ENCODE measurements around the gene PRPSAP1.

The PRPSAP1 gene

DNA sequence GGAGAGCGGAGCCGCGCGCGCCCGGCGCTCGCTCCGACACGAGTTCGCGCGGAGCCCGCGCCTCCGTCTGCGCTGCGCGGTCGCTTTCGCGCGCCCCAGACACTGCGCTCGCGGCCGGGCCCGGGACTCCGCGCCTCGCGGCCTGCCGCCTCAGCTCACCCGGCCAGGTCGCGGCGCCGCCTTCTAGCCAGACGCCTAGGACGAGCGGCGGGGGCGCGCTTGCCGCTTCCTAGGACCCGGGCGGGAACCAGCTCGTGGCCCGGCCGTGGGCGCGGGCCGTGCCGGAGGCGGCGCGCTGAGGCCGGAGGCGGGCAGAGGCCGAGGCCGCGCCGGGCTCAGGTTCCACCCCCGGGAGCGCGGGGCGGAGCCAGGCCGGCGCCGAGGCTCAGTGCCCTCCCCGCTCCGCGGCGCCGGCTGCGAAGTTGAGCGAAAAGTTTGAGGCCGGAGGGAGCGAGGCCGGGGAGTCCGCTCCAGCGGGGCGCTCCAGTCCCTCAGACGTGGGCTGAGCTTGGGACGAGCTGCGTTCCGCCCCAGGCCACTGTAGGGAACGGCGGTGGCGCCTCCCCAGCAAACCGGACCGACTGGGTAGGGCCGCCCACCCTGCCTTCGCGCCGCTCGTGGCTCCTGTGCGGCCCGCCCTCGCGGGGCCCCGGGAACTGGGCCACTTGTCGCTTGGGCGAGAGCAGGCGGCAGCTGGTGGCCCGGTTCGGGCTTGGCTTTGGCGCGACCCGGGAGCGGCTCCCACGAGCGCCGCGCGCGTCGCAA, 30.7 kb upstream of the PRPSAP1 start, which contains the start of gene SPHK1:
Gene SPHK1 (plus strand): TSS at position 388 of the 765 bp plus-strand sequence. CDS start 1,036 bp downstream, outside the sequence.
- Histone ChIP-seq H3K36me3 (replicated peaks in 1 of 2; ENCODE audit: control insufficient read depth in 2 of 2, insufficient read depth in 2 of 2, low read length in 2 of 2) (peaks cover 7 to 20% of the 10 kb centered on the region in 2 donors), H3K79me1 (ENCODE audit: low read depth, low read length) (peaks cover 5% of the 10 kb centered on the region), H3K4me1 (ENCODE audit: control insufficient read depth in 2 of 2, insufficient read depth in 1 of 2, low read depth in 1 of 2, low read length in 2 of 2) (peaks cover 10 to 30% of the 10 kb centered on the region in 2 donors), H3K9me3 (replicated peaks in 1 of 2; ENCODE audit: control insufficient read depth in 2 of 2, insufficient read depth in 1 of 2, low read depth in 1 of 2, low read length in 2 of 2) (peaks cover 0 to 2% of the 10 kb centered on the region in 2 donors), H4K91ac (ENCODE audit: low read depth, low read length, poor library complexity) (no peak within 1 kb of the TSS), H3K4ac (ENCODE audit: low read length) (no peak within 1 kb of the TSS), H3K14ac (ENCODE audit: low read length) (peak within 1 kb of the TSS; percentile 75), H2AFZ (ENCODE audit: low read length) (peak within 1 kb of the TSS; percentile 98), H3K18ac (ENCODE audit: low read length) (peak within 1 kb of the TSS; percentile 97), H3K9ac (ENCODE audit: low read depth, low read length, poor library complexity) (peak within 1 kb of the TSS; percentile 97), H3K23ac (ENCODE audit: low read depth, low read length, poor library complexity) (peak within 1 kb of the TSS; percentile 93), H3K4me3 (ENCODE audit: low read length in 2 of 2) (peak within 1 kb of the TSS; percentile 78 to 88), H4K8ac (ENCODE audit: low read depth, low read length) (peak within 1 kb of the TSS; percentile 72), H3K27me3 (ENCODE audit: control insufficient read depth in 3 of 3, insufficient read depth in 3 of 3, low read depth in 1 of 3, low read length in 3 of 3) (peaks cover 2 to 10% (median 6%) of the 10 kb centered on the region in 3 experiments), H2AK5ac (ENCODE audit: low read depth, low read length) (peak within 1 kb of the TSS; percentile 92), H3K4me2 (ENCODE audit: insufficient read depth, low read length, poor library complexity, severe bottlenecking) (peak within 1 kb of the TSS; percentile 99), H2BK5ac (ENCODE audit: low read length) (peak within 1 kb of the TSS; percentile 93), H2BK120ac (ENCODE audit: low read depth, low read length) (peak within 1 kb of the TSS; percentile 98), H2BK12ac (ENCODE audit: low read length) (peak within 1 kb of the TSS; percentile 94), H2BK15ac (ENCODE audit: low read length) (peak within 1 kb of the TSS; percentile 98), H3K27ac (replicated peaks; ENCODE audit: low read length) (peak within 1 kb of the TSS; percentile 53)
- WGBS, 2 donors (ENCODE audit: extremely low coverage in 2 of 2, insufficient read length in 2 of 2, insufficient replicate concordance in 1 of 2): no CpG with 5 or more reads among the region's 118 CpGs
- peak; percentile 75 for DNase-seq (ENCODE audit: low spot score)

- Histone ChIP-seq H3K4me2 (ENCODE audit: insufficient read depth, low read length, poor library complexity, severe bottlenecking) (peak overlapping the region; percentile 99), H3K79me1 (ENCODE audit: low read depth, low read length) (peaks cover 5% of the 10 kb centered on the region), H3K4ac (ENCODE audit: low read length) (no peak overlapping the region), H3K18ac (ENCODE audit: low read length) (peak overlapping the region; percentile 97), H2AFZ (ENCODE audit: low read length) (peak overlapping the region; percentile 98), H2BK12ac (ENCODE audit: low read length) (peak overlapping the region; percentile 82), H3K9ac (ENCODE audit: low read depth, low read length, poor library complexity) (peak overlapping the region; percentile 97), H2BK5ac (ENCODE audit: low read length) (peak overlapping the region; percentile 93), H3K4me3 (ENCODE audit: low read length in 2 of 2) (peak overlapping the region; percentile 78 to 88), H3K27me3 (ENCODE audit: control insufficient read depth in 3 of 3, insufficient read depth in 3 of 3, low read depth in 1 of 3, low read length in 3 of 3) (peaks cover 2 to 10% (median 6%) of the 10 kb centered on the region in 3 experiments), H3K4me1 (ENCODE audit: control insufficient read depth in 2 of 2, insufficient read depth in 1 of 2, low read depth in 1 of 2, low read length in 2 of 2) (peaks cover 10 to 26% of the 10 kb centered on the region in 2 donors), H3K9me3 (replicated peaks in 1 of 2; ENCODE audit: control insufficient read depth in 2 of 2, insufficient read depth in 1 of 2, low read depth in 1 of 2, low read length in 2 of 2) (peaks cover 0 to 2% of the 10 kb centered on the region in 2 donors), H3K23ac (ENCODE audit: low read depth, low read length, poor library complexity) (peak overlapping the region; percentile 70), H4K91ac (ENCODE audit: low read depth, low read length, poor library complexity) (no peak overlapping the region), H3K27ac (replicated peaks; ENCODE audit: low read length) (peak overlapping the region; percentile 53), H2AK5ac (ENCODE audit: low read depth, low read length) (peak overlapping the region; percentile 92), H2BK120ac (ENCODE audit: low read depth, low read length) (peak overlapping the region; percentile 48), H3K14ac (ENCODE audit: low read length) (peak overlapping the region; percentile 42), H4K8ac (ENCODE audit: low read depth, low read length) (no peak overlapping the region), H2BK15ac (ENCODE audit: low read length) (peak overlapping the region; percentile 98), H3K36me3 (replicated peaks in 1 of 2; ENCODE audit: control insufficient read depth in 2 of 2, insufficient read depth in 2 of 2, low read length in 2 of 2) (peaks cover 7 to 13% of the 10 kb centered on the region in 2 donors)
- DNase-seq (ENCODE audit: low spot score): peak; percentile 63
- WGBS, 2 donors (ENCODE audit: extremely low coverage in 2 of 2, insufficient read length in 2 of 2, insufficient replicate concordance in 1 of 2): no CpG with 5 or more reads among the region's 65 CpGs
Observed at GRCh38 chr17:76383546-76384221, 30.0 kb upstream of the PRPSAP1 start.

- peak overlapping the region; percentile 95 for H2BK15ac ChIP-seq (ENCODE audit: low read length)
- peaks cover 2 to 10% (median 6%) of the 10 kb centered on the region in 3 experiments for H3K27me3 ChIP-seq (ENCODE audit: control insufficient read depth in 3 of 3, insufficient read depth in 3 of 3, low read depth in 1 of 3, low read length in 3 of 3)
- H2AFZ ChIP-seq (ENCODE audit: low read length): peak overlapping the region; percentile 98
- peaks cover 6 to 11% of the 10 kb centered on the region in 2 donors for H3K36me3 ChIP-seq (replicated peaks in 1 of 2; ENCODE audit: control insufficient read depth in 2 of 2, insufficient read depth in 2 of 2, low read length in 2 of 2)
- peaks cover 5% of the 10 kb centered on the region for H3K79me1 ChIP-seq (ENCODE audit: low read depth, low read length)
- peaks cover 10 to 26% of the 10 kb centered on the region in 2 donors for H3K4me1 ChIP-seq (ENCODE audit: control insufficient read depth in 2 of 2, insufficient read depth in 1 of 2, low read depth in 1 of 2, low read length in 2 of 2)
- H2BK5ac ChIP-seq (ENCODE audit: low read length): peak overlapping the region; percentile 91
- peak overlapping the region; percentile 90 for H2BK120ac ChIP-seq (ENCODE audit: low read depth, low read length)
- H3K4me2 ChIP-seq (ENCODE audit: insufficient read depth, low read length, poor library complexity, severe bottlenecking): peak overlapping the region; percentile 99
- H3K27ac ChIP-seq (replicated peaks; ENCODE audit: low read length): peak overlapping the region; percentile 99
- H3K9me3 ChIP-seq (replicated peaks in 1 of 2; ENCODE audit: control insufficient read depth in 2 of 2, insufficient read depth in 1 of 2, low read depth in 1 of 2, low read length in 2 of 2): peaks cover 0 to 2% of the 10 kb centered on the region in 2 donors
- WGBS, 2 donors (ENCODE audit: extremely low coverage in 2 of 2, insufficient read length in 2 of 2, insufficient replicate concordance in 1 of 2): no CpG with 5 or more reads among the region's 80 CpGs
- H3K18ac ChIP-seq (ENCODE audit: low read length): peak overlapping the region; percentile 96
- peak overlapping the region; percentile 97 for H3K9ac ChIP-seq (ENCODE audit: low read depth, low read length, poor library complexity)
- peak overlapping the region; percentile 88 for H2BK12ac ChIP-seq (ENCODE audit: low read length)
- no peak overlapping the region for H4K91ac ChIP-seq (ENCODE audit: low read depth, low read length, poor library complexity)
- H2AK5ac ChIP-seq (ENCODE audit: low read depth, low read length): peak overlapping the region; percentile 92
- H3K14ac ChIP-seq (ENCODE audit: low read length): no peak overlapping the region
- peak overlapping the region; percentile 6 for H4K8ac ChIP-seq (ENCODE audit: low read depth, low read length)
- H3K4ac ChIP-seq (ENCODE audit: low read length): no peak overlapping the region
- peak overlapping the region; percentile 78 to 88 for H3K4me3 ChIP-seq (ENCODE audit: low read length in 2 of 2)
- peak; percentile 82 for DNase-seq (ENCODE audit: low spot score)
- peak overlapping the region; percentile 87 for H3K23ac ChIP-seq (ENCODE audit: low read depth, low read length, poor library complexity)
Observed at GRCh38 chr17:76382803-76383545, 29.3 kb upstream of the PRPSAP1 start.

Measured in neuronal stem cell (in vitro differentiated cells).